ENCODE measurements around the gene SLAMF6.

The SLAMF6 gene

GRCh38 chr1:160466961-160467360 is 56.1 kb downstream of the SLAMF6 start:
- no peak for DNase-seq (ENCODE audit: low spot score)

DNA sequence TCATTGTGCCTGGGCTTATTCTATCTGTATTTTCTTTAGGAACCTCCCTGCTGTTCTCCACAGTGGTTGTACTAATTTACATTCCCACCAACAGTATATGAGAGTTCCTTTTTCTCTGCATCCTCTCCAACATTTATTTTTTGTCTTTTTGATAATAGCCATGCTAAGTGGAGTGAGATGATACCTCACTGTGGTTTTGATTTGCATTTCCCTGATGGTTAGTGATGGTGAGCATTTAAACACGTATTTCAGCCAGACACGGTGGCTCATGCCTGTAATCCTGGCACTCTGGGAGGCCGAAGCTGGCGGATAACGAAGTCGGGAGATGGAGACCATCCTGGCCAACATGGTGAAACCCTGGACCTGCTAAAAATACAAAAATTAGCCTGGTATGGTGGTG is 57.9 kb downstream of the SLAMF6 start:
- DNase-seq (ENCODE audit: low spot score), result no peak

DNA sequence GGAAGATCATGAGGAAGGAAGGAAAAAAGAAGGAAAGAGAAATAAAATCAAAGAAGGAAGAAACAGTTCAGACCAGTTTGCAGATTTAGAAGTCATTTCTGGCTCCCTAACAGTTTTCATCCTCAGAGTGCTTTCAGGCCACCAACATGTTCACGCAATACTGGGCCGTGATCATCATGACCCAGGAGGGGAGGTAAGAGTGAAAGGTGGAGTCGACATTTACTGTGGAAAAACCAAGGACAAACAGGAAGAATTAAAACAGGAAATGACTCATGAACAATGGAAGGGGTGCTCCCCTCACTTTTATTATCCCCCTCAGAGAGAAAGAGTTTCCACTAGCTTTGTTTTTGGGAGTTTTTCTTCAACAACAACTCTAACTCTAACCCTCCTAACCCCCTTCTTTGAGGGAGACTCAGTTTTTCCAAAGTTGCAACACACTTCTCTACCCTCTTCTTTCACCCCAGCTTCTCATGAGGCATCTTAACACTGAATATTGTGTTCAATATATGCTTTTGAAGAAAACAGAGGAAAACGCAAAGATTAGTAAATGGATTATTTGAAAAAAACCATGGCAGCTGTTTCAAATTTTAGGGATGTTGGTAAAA is 62.3 kb downstream of the SLAMF6 start:
- no peak for DNase-seq (ENCODE audit: low spot score)

DNA sequence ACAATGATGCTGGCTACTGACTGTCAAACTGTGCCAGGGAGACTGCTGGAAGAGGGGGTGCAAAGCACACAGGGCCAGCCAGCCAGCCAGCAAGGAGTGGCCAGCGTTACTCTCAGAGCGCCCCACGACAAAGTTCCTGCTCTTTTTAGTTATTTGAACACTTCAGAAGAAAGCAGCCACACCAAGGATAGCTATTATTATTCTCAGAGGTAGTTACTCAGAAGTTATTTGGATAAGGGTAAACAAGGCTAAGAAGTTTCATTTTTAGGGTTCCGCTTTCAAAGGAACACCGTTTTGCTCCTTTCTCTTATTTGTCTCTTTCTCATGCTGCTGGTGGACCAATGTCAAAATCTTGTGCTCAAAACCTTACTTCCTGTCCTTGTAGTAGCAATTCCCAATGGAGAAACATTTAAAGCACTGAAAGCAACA is 62.8 kb downstream of the SLAMF6 start:
- no peak for DNase-seq (ENCODE audit: low spot score)

DNA sequence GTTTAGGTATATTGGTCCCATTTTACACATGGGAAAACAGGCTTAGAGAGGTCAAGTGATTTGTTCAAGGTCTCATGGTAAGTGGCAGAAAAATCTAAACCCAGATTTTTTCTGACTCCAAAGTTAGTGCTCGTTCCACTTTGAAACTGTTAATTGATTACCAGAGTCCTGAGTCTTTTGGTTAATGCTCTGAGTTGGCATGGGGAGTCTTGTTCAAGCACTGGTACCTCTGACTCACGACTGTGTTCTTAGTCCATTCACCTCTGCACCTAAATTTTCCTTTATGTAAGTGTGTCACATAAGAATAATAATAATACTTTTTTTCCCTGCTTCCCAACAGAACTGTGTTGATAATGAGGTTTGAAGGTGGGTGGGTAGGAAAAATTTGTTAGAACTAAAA is 63.4 kb downstream of the SLAMF6 start:
- DNase-seq (ENCODE audit: low spot score), result no peak

- no peak for DNase-seq (ENCODE audit: low spot score)
These were observed 64.0 kb downstream of the SLAMF6 start for GRCh38 chr1:160459056-160459455.

GRCh38 chr1:160455153-160455517 is 67.9 kb downstream of the SLAMF6 start:
- DNase-seq (ENCODE audit: low spot score), result no peak

DNA sequence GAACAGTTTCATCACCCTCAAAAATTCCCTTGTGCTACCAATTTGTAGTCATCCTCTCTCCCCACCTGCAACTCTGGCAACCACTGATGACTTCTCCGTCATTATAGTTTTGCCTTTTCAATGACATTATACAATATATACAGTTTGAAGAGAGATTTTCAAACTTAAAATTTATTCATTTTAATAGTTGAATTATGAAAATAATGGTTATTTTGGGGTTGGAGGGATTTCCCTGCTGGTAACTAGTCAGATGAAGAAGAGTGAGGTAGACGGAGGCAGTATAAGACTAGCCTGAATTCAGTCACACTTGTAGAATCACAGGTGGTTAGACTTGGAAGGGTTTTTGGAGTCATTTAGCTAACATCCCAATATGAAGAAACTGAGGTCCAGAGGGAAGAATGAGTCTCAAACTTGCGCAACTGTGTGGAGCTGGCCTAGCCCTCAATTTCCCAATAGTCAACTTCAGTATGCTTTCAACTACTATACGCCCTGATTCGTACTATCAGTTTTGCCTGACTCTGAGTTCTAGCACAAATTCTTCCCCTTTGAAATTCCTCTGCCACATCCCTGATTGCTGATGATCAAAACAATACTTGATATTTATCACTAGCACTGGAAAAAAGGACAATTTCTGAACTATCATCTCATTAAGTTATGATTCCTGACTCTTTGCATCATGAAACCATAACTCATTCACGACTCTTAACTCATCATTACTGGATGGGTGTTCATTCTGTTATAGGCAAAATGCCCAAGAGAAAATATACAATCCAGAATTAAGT is 68.5 kb downstream of the SLAMF6 start:
- DNase-seq (ENCODE audit: low spot score), result no peak

- DNase-seq (ENCODE audit: low spot score), result no peak
These were observed 69.6 kb downstream of the SLAMF6 start for GRCh38 chr1:160453443-160453842.

DNA sequence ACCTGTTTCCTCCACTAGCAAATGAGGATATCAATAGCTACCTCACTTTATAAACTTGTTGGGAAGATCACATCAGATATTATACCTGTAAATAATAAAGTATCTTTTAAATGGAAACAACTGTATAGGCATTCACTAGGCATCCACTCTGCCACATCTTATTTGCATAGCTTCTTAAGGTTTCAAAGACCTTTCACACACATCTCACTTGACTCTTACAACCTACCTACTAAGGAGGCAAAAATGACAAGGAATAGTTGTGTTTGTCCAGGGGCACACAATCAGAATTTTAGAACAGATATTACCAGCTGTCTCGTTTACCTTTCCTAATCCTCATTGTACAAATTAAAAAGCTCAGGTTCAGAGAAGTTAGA is 71.2 kb downstream of the SLAMF6 start:
- DNase-seq (ENCODE audit: low spot score), result no peak

- DNase-seq (ENCODE audit: low spot score), result no peak
These were observed 71.8 kb downstream of the SLAMF6 start for GRCh38 chr1:160451119-160451858.

DNA sequence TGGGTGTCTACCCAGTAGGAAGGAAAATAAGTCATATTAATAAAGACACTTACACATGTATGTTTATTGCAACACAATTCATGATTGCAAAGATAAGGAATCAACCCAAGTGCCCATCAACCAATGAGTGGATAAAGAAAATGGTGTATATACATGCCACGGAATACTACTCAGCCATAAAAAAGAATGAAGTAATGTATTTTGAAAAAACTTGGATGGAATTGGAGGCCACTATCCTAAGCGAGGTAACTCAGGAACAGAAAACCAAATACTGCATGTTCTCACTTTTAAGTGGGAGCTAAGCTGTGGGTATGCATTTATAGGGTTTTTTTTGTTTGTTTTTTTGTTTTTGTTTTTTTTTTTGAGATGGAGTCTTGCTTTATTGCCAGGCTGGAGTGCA is 73.6 kb downstream of the SLAMF6 start:
- no peak for DNase-seq (ENCODE audit: low spot score)

DNA sequence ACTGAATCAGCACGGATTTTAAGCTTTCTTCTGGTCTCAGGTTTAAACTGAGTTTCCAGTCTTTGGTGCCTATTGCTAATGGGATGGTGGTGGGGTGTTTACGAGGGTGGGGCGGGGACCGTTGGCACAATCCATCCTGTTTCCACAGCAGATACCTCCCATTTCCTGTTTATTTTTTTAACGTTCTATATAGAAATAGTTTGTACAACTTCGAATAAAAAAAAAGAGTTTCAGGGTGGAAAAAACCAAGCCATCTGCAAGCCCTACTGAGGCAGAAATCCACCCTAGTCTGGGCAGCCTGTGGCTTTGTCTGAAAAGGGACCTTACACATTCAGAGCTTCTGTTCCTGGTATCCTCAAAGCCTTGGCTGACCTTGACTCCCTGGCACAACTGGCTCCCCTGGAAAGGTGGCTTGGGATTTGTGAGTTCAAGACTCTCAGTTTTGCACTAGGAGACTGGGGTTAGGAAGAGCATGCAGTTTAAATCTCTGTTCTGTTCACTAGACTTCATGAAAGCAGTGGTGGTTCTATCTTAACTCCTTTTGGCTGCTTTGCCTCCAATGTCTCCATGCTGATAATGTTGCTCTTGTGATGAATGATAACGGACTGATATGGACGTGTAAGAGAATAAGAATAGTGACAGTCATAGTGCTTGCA is 76.0 kb downstream of the SLAMF6 start:
- no peak for DNase-seq (ENCODE audit: low spot score)

GRCh38 chr1:160439718-160440117 is 83.3 kb downstream of the SLAMF6 start:
- DNase-seq (ENCODE audit: low spot score), result no peak

DNA sequence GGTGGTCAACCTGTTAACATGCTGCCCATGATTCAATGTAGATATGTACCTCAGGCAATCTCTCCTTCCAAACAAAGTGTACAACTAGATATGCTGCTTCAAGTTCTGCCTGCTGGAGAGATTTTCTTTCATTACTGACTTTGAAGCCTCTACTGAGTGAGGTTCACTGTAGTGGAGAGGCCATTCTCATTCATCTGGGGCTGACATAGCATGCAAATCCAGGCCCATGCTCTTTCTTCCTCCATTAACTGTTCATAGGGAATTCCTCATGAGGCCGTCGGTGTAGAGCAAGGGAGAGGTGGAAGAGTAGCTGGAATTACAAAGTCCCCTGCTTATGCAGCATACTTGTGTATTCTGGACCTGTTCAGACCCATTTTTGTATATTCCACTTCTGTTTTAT is 84.1 kb downstream of the SLAMF6 start:
- no peak for DNase-seq (ENCODE audit: low spot score)

DNA sequence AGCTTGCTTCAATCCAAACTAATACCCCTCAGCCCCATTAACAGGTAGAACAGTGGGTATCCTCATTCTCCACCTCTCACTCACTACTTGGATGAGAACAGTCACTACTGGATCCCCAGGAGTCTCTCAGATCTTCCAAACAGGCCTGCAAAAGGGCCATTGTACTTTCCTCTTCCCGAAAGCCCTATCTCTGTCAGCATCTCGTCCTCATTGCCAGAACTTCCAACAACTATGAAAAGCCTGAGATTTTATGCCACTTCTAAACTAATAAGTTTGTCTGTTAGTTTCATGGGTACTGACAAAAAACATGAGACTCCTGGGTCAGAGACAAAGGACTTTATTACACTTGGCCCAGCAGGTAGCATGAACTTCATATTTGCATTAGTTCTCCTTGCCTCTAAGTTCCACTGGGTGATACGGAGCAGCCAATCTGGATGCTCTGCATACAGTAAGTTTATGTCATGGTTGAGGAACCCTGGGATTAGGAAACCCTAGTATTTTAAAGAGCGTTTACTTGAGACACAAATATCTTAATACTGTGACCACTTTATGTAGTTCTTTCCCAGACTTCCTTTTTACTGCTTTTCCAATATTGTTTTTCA is 84.6 kb downstream of the SLAMF6 start:
- no peak for DNase-seq (ENCODE audit: low spot score)

DNA sequence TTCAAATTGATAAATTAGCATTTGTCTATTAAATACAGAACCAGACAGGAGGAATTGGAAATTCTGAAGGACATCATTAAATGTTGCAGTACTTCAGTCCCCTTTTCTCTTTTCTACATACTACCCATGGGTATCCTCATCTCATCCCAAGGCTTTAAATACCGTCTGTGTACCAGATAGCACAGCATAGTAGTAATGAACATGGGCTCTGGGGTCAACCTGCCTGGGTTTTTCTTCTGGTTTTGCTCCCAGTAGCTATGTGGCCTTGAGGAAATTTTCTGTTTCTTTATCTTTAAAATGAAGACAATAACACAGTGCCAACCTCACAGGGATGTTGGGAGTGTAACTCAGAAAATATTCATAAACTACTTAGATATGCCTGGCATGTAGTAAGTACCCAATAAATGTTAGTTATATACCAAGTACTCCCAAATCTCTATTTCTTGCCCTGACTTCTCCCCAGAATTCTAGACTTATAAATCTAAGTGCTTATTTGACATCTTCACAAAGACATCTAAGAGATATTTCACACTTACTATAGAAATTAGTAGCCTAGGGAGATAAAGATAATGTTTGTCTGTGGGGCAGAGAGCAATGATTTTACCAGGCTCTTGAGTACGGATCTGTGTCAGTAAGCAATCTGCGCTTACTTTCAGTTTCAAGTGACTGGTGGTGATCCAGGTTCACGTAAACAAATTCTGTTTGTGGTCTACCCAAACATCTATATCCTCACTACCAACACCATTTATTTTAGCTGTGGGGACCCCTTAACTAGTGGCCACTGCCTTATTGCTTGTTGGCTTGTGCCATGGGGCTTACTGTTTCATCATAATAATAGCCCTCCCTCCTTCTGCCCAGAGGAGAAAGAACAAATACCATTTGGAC is 85.4 kb downstream of the SLAMF6 start:
- no peak for DNase-seq (ENCODE audit: low spot score)

DNA sequence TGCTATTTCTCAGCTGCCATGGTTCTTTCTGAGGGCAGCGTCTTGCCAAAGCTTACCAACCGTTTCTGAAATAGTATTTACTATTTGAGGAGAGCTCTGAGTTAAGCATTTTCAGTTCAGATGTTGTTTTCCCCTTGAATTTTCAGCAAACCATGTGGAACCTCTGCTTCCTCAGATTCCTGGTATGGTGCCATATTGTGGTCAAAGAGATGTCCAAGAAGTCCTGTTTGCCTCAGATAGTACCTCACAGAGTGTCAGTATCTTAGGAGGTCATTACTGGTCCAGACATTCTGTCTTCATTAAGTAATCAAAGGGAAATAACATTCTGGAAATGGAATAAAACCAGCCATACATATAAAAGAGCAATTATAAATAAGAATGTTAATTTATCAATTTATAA is 86.1 kb downstream of the SLAMF6 start:
- DNase-seq (ENCODE audit: low spot score), result no peak

Measured in GM03348 (cell line).